GM10266 (cell line): ENCODE data around the gene PDRG1.
"Not testable (repeated sequence)": the region's sequence is repeated elsewhere in the genome, so short reads cannot be mapped to it uniquely, and the experiment has no call there.

ENCODE experiments used
- DNase-seq: peaks from one replicate; pipeline ENCODE4 v3.0.0; 2012; ENCODE audit errors: extremely low spot score
- TF ChIP-seq, protein P1 (sequence below): IDR thresholded peaks from 2 replicates; pipeline ENCODE4 v1.5.1; 2012; ENCODE audit warnings: mild to moderate bottlenecking, low read depth; ENCODE audit not compliant: control insufficient read depth, insufficient read depth; ENCODE audit errors: missing control alignments

Gene PDRG1

DNA sequence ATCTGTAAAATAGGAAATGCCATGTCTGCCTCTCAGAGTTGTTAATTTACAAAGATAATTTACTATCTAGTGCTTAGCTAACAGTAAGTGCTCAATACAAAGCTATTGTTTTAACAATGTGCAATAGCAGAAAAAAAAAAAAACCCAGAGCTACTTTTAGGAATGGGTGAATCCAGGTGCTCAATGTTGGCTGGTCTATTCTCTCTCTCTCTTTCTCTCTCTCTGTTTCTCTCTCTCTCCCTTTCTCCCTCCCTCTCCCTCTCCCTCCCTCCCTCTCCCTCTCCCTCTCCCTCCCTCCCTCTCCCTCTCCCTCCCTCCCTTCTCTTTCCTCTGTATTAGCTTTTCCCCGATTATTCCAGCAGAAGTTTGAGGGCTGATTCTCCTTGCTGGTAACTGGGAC is 14.0 kb downstream of the PDRG1 start:
- TF ChIP-seq, protein P1, sequence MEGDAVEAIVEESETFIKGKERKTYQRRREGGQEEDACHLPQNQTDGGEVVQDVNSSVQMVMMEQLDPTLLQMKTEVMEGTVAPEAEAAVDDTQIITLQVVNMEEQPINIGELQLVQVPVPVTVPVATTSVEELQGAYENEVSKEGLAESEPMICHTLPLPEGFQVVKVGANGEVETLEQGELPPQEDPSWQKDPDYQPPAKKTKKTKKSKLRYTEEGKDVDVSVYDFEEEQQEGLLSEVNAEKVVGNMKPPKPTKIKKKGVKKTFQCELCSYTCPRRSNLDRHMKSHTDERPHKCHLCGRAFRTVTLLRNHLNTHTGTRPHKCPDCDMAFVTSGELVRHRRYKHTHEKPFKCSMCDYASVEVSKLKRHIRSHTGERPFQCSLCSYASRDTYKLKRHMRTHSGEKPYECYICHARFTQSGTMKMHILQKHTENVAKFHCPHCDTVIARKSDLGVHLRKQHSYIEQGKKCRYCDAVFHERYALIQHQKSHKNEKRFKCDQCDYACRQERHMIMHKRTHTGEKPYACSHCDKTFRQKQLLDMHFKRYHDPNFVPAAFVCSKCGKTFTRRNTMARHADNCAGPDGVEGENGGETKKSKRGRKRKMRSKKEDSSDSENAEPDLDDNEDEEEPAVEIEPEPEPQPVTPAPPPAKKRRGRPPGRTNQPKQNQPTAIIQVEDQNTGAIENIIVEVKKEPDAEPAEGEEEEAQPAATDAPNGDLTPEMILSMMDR = no peak
- no peak for DNase-seq

GRCh38 chr20:31936420-31936819 is 15.4 kb downstream of the PDRG1 start:
- TF ChIP-seq, protein P1 = no peak
- no peak for DNase-seq

GRCh38 chr20:31934968-31935764 is 16.7 kb downstream of the PDRG1 start:
- no peak for DNase-seq
- TF ChIP-seq, protein P1 = no peak

DNA sequence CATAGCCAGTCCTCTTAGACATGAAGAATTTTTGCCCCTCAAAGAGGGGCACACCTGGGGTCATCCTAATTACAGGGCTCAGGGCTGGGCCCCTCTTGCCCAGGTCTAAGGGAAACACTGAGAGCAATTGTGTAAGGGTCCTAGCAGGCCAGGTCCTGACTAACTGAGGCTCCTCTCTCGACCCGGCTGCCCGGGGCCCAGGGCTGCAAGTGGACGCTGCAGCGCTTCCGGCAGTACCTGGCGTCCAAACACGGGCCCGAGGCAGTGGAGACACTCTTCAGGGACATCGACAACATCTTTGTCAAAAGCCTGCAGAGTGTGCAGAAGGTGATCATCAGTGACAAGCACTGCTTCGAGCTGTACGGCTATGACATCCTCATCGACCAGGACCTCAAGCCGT is 17.4 kb downstream of the PDRG1 start:
- no peak for DNase-seq
- TF ChIP-seq, protein P1 = no peak

- DNase-seq = no peak
- TF ChIP-seq, protein P1 = no peak
Observed at GRCh38 chr20:31933698-31934097, 18.1 kb downstream of the PDRG1 start.

GRCh38 chr20:31930779-31931178 is 21.1 kb downstream of the PDRG1 start:
- no peak for DNase-seq
- TF ChIP-seq, protein P1 = no peak

GRCh38 chr20:31929631-31930030 is 22.2 kb downstream of the PDRG1 start:
- DNase-seq = not testable (repeated sequence)
